Measurements from ENCODE around the gene KRTAP12-1. TPM values are rescaled to one million over a fixed set of nuclear protein-coding genes. Genes with fewer than 3 reads are reported as not detected.
"Not testable (repeated sequence)": the region's sequence is repeated elsewhere in the genome, so short reads cannot be mapped to it uniquely, and the experiment has no call there.

The KRTAP12-1 gene
- total RNA-seq, 4 donors from 2014 or later, result not detected

DNA sequence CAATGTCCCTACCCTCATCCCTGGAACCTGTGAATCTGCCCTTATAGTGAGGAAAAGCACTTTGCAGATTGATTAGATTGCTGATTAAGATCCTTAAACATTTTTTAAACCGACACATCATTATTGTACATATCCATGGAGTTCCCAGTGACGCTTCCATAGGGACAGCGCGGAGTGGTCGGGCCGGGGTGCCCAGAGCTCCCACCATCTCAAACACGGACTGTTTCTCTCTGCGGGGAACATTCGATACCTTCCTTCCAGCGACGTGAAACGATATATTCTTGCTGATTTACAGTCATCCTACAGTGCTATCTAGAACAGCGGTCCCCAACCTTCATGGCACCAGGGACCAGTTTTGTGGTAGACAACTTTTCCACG, 19.0 kb upstream of the KRTAP12-1 start:
- DNase-seq, result no peak
- Histone ChIP-seq H3K9me3 (peaks cover 0 to 1% (median under 1%) of the 10 kb centered on the region in 4 donors), H3K27ac (no peak overlapping the region), H3K4me1 (no peaks in the 10 kb centered on the region), H3K36me3 (no peaks in the 10 kb centered on the region), H3K27me3 (no peaks in the 10 kb centered on the region), H3K4me3 (no peak overlapping the region)
- TF ChIP-seq, protein P1, sequence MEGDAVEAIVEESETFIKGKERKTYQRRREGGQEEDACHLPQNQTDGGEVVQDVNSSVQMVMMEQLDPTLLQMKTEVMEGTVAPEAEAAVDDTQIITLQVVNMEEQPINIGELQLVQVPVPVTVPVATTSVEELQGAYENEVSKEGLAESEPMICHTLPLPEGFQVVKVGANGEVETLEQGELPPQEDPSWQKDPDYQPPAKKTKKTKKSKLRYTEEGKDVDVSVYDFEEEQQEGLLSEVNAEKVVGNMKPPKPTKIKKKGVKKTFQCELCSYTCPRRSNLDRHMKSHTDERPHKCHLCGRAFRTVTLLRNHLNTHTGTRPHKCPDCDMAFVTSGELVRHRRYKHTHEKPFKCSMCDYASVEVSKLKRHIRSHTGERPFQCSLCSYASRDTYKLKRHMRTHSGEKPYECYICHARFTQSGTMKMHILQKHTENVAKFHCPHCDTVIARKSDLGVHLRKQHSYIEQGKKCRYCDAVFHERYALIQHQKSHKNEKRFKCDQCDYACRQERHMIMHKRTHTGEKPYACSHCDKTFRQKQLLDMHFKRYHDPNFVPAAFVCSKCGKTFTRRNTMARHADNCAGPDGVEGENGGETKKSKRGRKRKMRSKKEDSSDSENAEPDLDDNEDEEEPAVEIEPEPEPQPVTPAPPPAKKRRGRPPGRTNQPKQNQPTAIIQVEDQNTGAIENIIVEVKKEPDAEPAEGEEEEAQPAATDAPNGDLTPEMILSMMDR (IDR thresholded peaks at IDR 0.05), result no peak
- TF ChIP-seq POLR2A (IDR thresholded peaks at IDR 0.05), result no peak

DNA sequence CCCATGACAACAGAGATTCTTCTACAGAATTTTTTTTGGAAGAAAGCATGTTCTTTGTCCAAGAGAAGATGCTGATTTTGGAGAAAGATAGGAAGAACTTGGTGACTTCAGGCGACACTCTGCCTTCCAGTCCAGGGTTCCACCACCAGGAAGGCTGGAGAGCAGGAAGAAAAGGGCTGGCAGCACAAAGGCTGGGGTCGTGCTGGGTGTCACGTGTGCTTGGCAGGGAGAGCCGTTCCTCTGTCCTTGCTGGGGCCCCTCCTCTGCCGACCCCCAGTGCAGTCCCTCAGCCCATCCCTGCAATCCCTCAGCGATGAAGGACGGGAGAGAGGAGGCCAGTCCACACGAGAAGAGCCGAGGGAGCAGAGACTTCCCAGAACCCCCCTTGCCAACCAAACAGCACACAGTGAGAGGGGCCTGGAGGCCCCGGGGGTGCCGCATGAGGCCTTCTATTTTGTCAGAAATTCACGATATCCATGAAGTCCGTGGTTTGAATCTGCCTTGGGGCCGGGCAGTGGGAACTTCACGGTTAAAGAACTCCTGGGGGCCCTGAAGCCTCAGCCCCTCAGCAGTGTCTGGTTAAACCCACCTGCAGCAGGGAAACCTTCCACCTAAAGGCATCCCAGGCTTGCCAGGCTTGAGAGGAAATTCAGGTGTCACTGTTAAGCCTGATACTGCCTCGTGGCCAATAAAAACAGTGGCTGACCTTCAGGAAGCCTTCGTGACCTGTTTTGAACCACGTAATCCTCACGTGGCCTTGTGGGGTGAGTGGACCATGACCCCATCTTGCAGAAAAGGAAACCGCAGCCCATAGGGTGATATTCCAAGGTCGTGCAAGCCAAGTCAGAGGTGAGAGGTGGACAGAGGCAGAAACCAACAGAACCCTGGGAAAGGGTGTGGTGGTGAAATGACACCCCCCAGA, 18.4 kb upstream of the KRTAP12-1 start:
- H3K27me3 ChIP-seq, result no peaks in the 10 kb centered on the region

DNA sequence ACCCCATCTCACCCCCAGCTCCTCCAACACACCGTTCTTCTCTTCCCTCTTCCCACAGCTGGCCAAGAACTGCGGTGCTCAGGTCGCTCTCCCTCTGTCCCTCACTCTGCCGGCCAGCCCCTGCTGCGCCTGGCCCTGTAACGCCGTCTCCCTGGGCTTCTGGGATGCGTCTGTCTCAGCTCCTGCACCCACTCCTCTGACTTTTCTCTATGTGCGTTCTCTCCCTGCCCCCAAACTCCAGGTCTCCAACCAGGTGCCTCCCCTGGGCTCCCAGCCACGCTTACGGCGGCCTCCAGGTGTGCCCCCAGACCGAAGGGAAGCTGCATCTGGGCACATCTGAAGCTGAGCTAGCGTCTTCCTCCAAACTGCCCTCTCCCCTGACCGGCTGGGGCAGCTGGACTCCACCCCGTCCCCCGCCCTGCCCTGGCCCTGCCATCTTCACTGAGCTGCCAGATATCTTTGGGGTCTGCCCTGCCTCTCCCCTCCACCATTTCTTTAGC, 17.6 kb upstream of the KRTAP12-1 start:
- H3K4me1 ChIP-seq, result no peaks in the 10 kb centered on the region
- no peak overlapping the region for H3K4me3 ChIP-seq
- no peaks in the 10 kb centered on the region for H3K36me3 ChIP-seq
- H3K27ac ChIP-seq, result no peak overlapping the region
- DNase-seq, result no peak
- TF ChIP-seq POLR2A (IDR thresholded peaks at IDR 0.05), result no peak
- TF ChIP-seq, protein P1 (IDR thresholded peaks at IDR 0.05), result no peak
- H3K9me3 ChIP-seq, result no peaks in the 10 kb centered on the region
- H3K27me3 ChIP-seq, result no peaks in the 10 kb centered on the region

More for the DNA sequence above, 18.4 kb upstream of the KRTAP12-1 start:
- Histone ChIP-seq H3K4me3 (no peak overlapping the region), H3K4me1 (no peaks in the 10 kb centered on the region), H3K36me3 (no peaks in the 10 kb centered on the region), H3K9me3 (no peaks in the 10 kb centered on the region), H3K27ac (no peak overlapping the region)
- TF ChIP-seq, protein P1 (IDR thresholded peaks at IDR 0.05), result no peak
- no peak for TF ChIP-seq POLR2A (IDR thresholded peaks at IDR 0.05)
- DNase-seq, result no peak

- Histone ChIP-seq H3K36me3 (no peaks in the 10 kb centered on the region), H3K4me1 (no peaks in the 10 kb centered on the region), H3K27ac (no peak overlapping the region), H3K27me3 (no peaks in the 10 kb centered on the region), H3K4me3 (no peak overlapping the region), H3K9me3 (peaks cover 0 to 5% (median under 1%) of the 10 kb centered on the region in 4 donors)
- no peak for TF ChIP-seq POLR2A (IDR thresholded peaks at IDR 0.05)
- TF ChIP-seq, protein P1 (IDR thresholded peaks at IDR 0.05), result no peak
- no peak for DNase-seq
Measured at GRCh38 chr21:44697811-44698734, 16.1 kb upstream of the KRTAP12-1 start.

DNA sequence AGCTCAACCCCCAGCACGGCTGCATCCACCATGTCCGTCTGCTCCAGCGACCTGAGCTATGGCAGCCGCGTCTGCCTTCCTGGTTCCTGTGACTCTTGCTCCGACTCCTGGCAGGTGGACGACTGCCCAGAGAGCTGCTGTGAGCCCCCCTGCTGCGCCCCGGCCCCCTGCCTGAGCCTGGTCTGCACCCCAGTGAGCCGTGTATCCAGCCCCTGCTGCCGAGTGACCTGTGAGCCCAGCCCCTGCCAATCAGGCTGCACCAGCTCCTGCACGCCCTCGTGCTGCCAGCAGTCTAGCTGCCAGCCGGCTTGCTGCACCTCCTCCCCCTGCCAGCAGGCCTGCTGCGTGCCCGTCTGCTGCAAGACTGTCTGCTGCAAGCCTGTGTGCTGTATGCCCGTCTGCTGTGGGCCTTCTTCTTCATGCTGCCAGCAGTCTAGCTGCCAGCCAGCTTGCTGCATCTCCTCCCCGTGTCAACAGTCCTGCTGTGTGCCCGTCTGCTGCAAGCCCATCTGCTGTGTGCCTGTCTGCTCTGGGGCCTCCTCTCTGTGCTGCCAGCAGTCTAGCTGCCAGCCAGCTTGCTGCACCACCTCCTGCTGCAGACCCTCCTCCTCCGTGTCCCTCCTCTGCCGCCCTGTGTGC, 15.3 kb upstream of the KRTAP12-1 start, which contains the start of gene KRTAP10-12:
KRTAP10-12 (plus strand) TSS at position 1 of the 639 bp plus-strand sequence; CDS start at position 31, 30 bp downstream.
- H3K4me3 ChIP-seq, H3K36me3 ChIP-seq, DNase-seq, H3K4me1 ChIP-seq, H3K27me3 ChIP-seq, H3K27ac ChIP-seq: not testable (repeated sequence)
- H3K9me3 ChIP-seq, result peaks cover 0 to 13% (median 3%) of the 10 kb centered on the region in 4 donors

Data from Peyer's patch (tissue), 4 donors.